Anterior cingulate cortex (tissue), 58 donors: ENCODE data around the gene TNFSF11.

Experiments used
- DNase-seq, 58 donors: peaks; one replicate each; lab custom pipeline; 2025; lab: John Stamatoyannopoulos, UW

TNFSF11 gene

GRCh38 chr13:42651936-42652641 is 78.1 kb downstream of the TNFSF11 start:
- no peak for DNase-seq

DNA sequence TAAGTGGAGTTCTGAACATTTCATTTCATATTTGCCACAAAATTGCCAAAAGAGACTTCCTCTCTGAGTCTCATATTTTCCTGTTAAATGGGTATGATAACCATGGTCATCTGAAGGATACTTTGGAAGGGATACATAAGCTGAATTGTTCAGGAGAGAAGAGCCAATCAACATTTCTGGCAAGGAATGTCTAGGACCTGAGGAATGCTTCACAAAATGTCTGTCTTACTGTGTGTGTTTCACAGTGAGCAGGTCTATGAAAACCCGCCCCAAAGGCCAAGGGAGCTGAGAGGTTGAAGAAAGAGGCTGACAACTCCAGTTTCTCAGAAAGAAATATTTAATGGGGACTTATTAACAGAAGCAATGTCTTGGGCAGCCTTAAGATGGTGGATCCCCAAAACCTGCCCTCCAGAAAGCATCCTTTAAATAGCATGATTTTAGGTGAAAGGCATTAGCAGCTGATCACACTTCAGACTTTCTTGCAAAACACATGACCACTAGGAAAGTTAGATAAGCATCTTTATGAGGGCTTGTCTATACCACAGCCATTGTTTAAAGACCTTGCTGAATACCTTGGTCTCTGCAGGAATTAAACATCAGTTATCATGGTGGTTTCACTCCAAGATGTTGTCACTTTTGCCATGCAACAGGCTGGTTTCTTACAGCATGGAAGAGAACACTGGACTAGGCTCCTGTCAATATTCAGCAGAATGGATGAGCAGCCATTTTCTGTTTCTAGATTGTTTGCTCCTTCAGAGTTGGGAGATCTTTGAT is 78.9 kb downstream of the TNFSF11 start:
- no peak for DNase-seq

GRCh38 chr13:42653679-42654078 is 79.7 kb downstream of the TNFSF11 start:
- DNase-seq: no peak

GRCh38 chr13:42654212-42654611 is 80.3 kb downstream of the TNFSF11 start:
- DNase-seq: no peak

DNA sequence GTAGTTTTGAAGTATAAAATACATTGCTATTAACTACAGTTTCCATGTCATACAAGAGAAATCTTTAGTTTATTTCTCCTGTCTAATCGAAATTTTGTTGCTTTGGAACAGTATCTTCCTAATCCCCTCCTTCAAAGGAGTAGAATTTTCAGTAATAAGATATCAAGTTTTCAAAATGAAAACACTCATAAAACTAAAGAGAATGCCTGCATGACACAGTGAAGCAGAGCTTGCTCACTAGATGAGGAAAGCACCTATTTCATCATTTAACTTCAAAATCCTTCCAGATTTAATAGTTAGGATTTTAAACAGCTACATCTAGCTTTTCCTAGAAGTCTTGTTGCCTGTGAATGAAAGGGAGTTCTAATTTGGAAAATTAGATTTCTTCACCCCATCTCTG is 80.8 kb downstream of the TNFSF11 start:
- no peak for DNase-seq

- DNase-seq: no peak
These were observed 82.2 kb downstream of the TNFSF11 start for GRCh38 chr13:42656161-42656560.

GRCh38 chr13:42656958-42657357 is 83.0 kb downstream of the TNFSF11 start:
- no peak for DNase-seq
